Measurements from ENCODE around the gene SVIL. TPM values are rescaled to one million over a fixed set of nuclear protein-coding genes. Genes with fewer than 3 reads are reported as not detected.
"Not testable (repeated sequence)": the region's sequence is repeated elsewhere in the genome, so short reads cannot be mapped to it uniquely, and the experiment has no call there.

Gene SVIL
- polyA plus RNA-seq, 1 donor (not counting 4 experiments of a cell fraction or from before 2014, with no cell fraction given): 16.2 TPM

DNA sequence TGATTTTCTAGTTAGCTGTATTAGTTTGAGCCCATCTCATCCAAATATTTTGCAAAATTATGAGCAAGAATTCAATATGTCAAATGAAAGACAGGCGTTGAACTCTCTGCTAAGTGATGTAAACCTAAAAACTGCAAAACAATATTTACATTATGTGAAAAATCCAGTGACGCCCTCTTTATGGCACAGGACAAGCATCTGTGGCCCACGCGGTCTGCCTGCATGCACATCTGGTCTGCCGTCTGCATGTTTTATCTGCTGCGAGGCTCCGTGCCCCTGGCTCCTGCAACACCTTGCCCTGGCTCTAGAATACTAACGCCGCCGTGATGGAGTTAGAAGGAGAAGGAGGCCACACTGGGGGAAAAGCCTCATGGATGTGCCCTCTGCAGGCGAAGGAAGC, 142.0 kb downstream of the SVIL start:
- no peak overlapping the region for H3K27ac ChIP-seq (ENCODE audit: control insufficient read depth, insufficient read depth, low read length)
- no peaks in the 10 kb centered on the region for H4K20me1 ChIP-seq (ENCODE audit: control insufficient read depth, extremely low read depth, insufficient read depth, low read length)
- dilution Hi-C loops (cut with MboI; ENCODE audit: extremely low pct_ligation_motif_present, low sequenced_read_pairs): no loop called here
- H3K36me3 ChIP-seq (ENCODE audit: control insufficient read depth in 2 of 2, extremely low read depth in 1 of 2, insufficient read depth in 2 of 2, low read length in 2 of 2): peaks cover 22 to 25% of the 10 kb centered on the region in 2 experiments
- DNase-seq (ENCODE audit: low read depth, low spot score) (no peak), FAIRE-seq (no peak)
- H3K4me2 ChIP-seq (ENCODE audit: control insufficient read depth, extremely low read depth, insufficient read depth, low read depth, low read length): no peak overlapping the region
- no peak overlapping the region for H2AFZ ChIP-seq (ENCODE audit: control insufficient read depth, low read length)
- no peaks in the 10 kb centered on the region for H3K9me3 ChIP-seq (ENCODE audit: control insufficient read depth, low read depth, low read length)
- H3K9ac ChIP-seq (ENCODE audit: control insufficient read depth, extremely low read depth, insufficient read depth, low read length): no peak overlapping the region
- no peak for TF ChIP-seq EZH2 (IDR thresholded peaks at IDR 0.05; ENCODE audit: low read length)
- TF ChIP-seq, protein P1, sequence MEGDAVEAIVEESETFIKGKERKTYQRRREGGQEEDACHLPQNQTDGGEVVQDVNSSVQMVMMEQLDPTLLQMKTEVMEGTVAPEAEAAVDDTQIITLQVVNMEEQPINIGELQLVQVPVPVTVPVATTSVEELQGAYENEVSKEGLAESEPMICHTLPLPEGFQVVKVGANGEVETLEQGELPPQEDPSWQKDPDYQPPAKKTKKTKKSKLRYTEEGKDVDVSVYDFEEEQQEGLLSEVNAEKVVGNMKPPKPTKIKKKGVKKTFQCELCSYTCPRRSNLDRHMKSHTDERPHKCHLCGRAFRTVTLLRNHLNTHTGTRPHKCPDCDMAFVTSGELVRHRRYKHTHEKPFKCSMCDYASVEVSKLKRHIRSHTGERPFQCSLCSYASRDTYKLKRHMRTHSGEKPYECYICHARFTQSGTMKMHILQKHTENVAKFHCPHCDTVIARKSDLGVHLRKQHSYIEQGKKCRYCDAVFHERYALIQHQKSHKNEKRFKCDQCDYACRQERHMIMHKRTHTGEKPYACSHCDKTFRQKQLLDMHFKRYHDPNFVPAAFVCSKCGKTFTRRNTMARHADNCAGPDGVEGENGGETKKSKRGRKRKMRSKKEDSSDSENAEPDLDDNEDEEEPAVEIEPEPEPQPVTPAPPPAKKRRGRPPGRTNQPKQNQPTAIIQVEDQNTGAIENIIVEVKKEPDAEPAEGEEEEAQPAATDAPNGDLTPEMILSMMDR (optimal IDR thresholded peaks at IDR 0.05 in 1 of 3, IDR thresholded peaks at IDR 0.05 in 1 of 3, conservative IDR thresholded peaks at IDR 0.05 in 1 of 3; ENCODE audit: extremely low read depth in 1 of 3, insufficient read depth in 2 of 3, low read length in 3 of 3): no peak
- no peak overlapping the region for H3K4me3 ChIP-seq (ENCODE audit: control insufficient read depth in 2 of 3, extremely low read depth in 1 of 3, insufficient read depth in 2 of 3, low read depth in 1 of 3, low read length in 3 of 3)
- no peaks in the 10 kb centered on the region for H3K27me3 ChIP-seq (ENCODE audit: control insufficient read depth, extremely low read depth, insufficient read depth, low read length)
- no peaks in the 10 kb centered on the region for H3K4me1 ChIP-seq (ENCODE audit: control insufficient read depth, extremely low read depth, insufficient read depth, low read length)
- H3K9me1 ChIP-seq (ENCODE audit: control insufficient read depth, extremely low read depth, insufficient read depth, low read length): no peaks in the 10 kb centered on the region
- H3K79me2 ChIP-seq (ENCODE audit: control insufficient read depth, insufficient read depth, low read length): no peaks in the 10 kb centered on the region

DNA sequence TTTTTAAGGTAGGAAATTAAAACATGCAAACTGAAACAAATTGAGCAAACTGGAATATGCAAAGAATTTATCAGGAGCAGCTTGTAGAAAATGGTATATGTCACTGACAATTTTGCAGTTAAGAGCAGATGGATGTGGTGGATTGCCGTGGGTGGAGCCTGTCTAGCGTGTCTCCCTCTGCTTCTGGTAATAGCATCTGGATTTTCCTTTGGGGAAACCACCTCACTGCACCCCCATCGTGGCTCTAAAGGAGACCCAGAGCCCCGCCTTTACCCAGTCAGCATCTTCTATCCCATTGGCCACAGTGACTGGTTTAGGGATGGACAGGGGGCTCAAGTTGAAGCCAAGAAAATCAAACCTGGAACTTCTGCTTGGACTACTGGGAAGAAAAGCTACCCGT, 142.9 kb downstream of the SVIL start:
- Histone ChIP-seq H3K9me3 (ENCODE audit: control insufficient read depth, low read depth, low read length) (no peaks in the 10 kb centered on the region), H3K79me2 (ENCODE audit: control insufficient read depth, insufficient read depth, low read length) (no peaks in the 10 kb centered on the region), H3K9me1 (ENCODE audit: control insufficient read depth, extremely low read depth, insufficient read depth, low read length) (no peaks in the 10 kb centered on the region), H3K36me3 (ENCODE audit: control insufficient read depth in 2 of 2, extremely low read depth in 1 of 2, insufficient read depth in 2 of 2, low read length in 2 of 2) (peaks cover 22 to 25% of the 10 kb centered on the region in 2 experiments), H4K20me1 (ENCODE audit: control insufficient read depth, extremely low read depth, insufficient read depth, low read length) (no peaks in the 10 kb centered on the region), H3K27me3 (ENCODE audit: control insufficient read depth, extremely low read depth, insufficient read depth, low read length) (no peaks in the 10 kb centered on the region), H2AFZ (ENCODE audit: control insufficient read depth, low read length) (no peak overlapping the region), H3K4me3 (ENCODE audit: control insufficient read depth in 2 of 3, extremely low read depth in 1 of 3, insufficient read depth in 2 of 3, low read depth in 1 of 3, low read length in 3 of 3) (no peak overlapping the region), H3K27ac (ENCODE audit: control insufficient read depth, insufficient read depth, low read length) (no peak overlapping the region), H3K9ac (ENCODE audit: control insufficient read depth, extremely low read depth, insufficient read depth, low read length) (no peak overlapping the region), H3K4me2 (ENCODE audit: control insufficient read depth, extremely low read depth, insufficient read depth, low read depth, low read length) (no peak overlapping the region), H3K4me1 (ENCODE audit: control insufficient read depth, extremely low read depth, insufficient read depth, low read length) (no peaks in the 10 kb centered on the region)
- dilution Hi-C loops (cut with MboI; ENCODE audit: extremely low pct_ligation_motif_present, low sequenced_read_pairs): no loop called here
- DNase-seq (ENCODE audit: low read depth, low spot score): no peak
- FAIRE-seq: no peak
- TF ChIP-seq, protein P1 (optimal IDR thresholded peaks at IDR 0.05 in 1 of 3, IDR thresholded peaks at IDR 0.05 in 1 of 3, conservative IDR thresholded peaks at IDR 0.05 in 1 of 3; ENCODE audit: extremely low read depth in 1 of 3, insufficient read depth in 2 of 3, low read length in 3 of 3): no peak
- TF ChIP-seq EZH2 (IDR thresholded peaks at IDR 0.05; ENCODE audit: low read length): no peak

DNA sequence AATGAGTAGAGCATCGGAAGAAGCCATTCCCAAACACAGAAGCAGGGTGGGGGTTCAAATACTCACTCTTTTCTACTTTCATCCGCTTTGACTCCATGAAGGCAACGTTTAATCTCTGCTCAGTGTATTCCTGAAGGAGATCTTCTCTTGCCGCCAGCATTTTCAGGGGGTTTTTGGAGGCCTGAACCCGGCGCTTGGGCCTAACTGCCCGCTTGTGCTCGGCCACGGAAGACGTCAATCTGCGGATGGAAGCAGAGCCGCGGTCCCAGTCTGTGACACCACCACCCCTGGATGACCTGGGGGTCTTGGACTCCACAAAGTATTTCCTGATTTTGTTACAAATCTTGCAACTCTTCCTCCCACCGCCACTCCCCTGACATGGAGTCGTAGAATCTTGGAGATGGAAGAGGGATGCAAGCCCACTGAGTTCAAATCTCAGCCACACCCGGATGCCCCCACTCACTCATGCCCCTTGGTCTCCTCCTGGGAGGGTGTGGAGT, 143.9 kb downstream of the SVIL start:
- dilution Hi-C loops (cut with MboI; ENCODE audit: extremely low pct_ligation_motif_present, low sequenced_read_pairs); H2AFZ ChIP-seq (ENCODE audit: control insufficient read depth, low read length); H3K4me1 ChIP-seq (ENCODE audit: control insufficient read depth, extremely low read depth, insufficient read depth, low read length); DNase-seq (ENCODE audit: low read depth, low spot score); H3K79me2 ChIP-seq (ENCODE audit: control insufficient read depth, insufficient read depth, low read length); H3K4me2 ChIP-seq (ENCODE audit: control insufficient read depth, extremely low read depth, insufficient read depth, low read depth, low read length); H3K27me3 ChIP-seq (ENCODE audit: control insufficient read depth, extremely low read depth, insufficient read depth, low read length); H3K9me1 ChIP-seq (ENCODE audit: control insufficient read depth, extremely low read depth, insufficient read depth, low read length); H3K9me3 ChIP-seq (ENCODE audit: control insufficient read depth, low read depth, low read length); H3K4me3 ChIP-seq (ENCODE audit: control insufficient read depth in 2 of 3, extremely low read depth in 1 of 3, insufficient read depth in 2 of 3, low read depth in 1 of 3, low read length in 3 of 3); H3K9ac ChIP-seq (ENCODE audit: control insufficient read depth, extremely low read depth, insufficient read depth, low read length); FAIRE-seq; H4K20me1 ChIP-seq (ENCODE audit: control insufficient read depth, extremely low read depth, insufficient read depth, low read length); H3K27ac ChIP-seq (ENCODE audit: control insufficient read depth, insufficient read depth, low read length): not testable (repeated sequence)
- peaks cover 24 to 25% of the 10 kb centered on the region in 2 experiments for H3K36me3 ChIP-seq (ENCODE audit: control insufficient read depth in 2 of 2, extremely low read depth in 1 of 2, insufficient read depth in 2 of 2, low read length in 2 of 2)

DNA sequence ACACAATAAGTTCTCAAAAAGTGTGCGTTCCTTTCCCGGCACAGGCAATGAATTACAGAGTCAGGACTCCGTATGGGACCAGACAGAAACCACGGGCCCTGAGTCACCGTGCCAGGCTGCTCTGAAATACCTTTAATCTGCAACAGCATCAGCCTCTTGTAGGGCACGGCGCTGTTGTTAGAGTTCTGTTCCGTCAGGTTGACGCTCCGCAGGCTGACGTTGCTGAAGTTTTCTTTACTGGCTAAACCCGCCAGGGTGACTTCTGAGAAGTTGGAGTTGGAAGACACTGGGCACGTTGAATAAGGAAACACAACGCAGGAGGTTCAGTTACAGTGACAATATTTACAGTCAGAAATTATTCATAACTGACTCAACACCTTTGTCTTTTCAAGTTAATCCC, 146.3 kb downstream of the SVIL start:
- H3K9ac ChIP-seq (ENCODE audit: control insufficient read depth, extremely low read depth, insufficient read depth, low read length); H3K27me3 ChIP-seq (ENCODE audit: control insufficient read depth, extremely low read depth, insufficient read depth, low read length); H3K9me1 ChIP-seq (ENCODE audit: control insufficient read depth, extremely low read depth, insufficient read depth, low read length); FAIRE-seq; H4K20me1 ChIP-seq (ENCODE audit: control insufficient read depth, extremely low read depth, insufficient read depth, low read length); H2AFZ ChIP-seq (ENCODE audit: control insufficient read depth, low read length); H3K4me2 ChIP-seq (ENCODE audit: control insufficient read depth, extremely low read depth, insufficient read depth, low read depth, low read length); H3K9me3 ChIP-seq (ENCODE audit: control insufficient read depth, low read depth, low read length); DNase-seq (ENCODE audit: low read depth, low spot score); H3K4me1 ChIP-seq (ENCODE audit: control insufficient read depth, extremely low read depth, insufficient read depth, low read length); H3K27ac ChIP-seq (ENCODE audit: control insufficient read depth, insufficient read depth, low read length); H3K79me2 ChIP-seq (ENCODE audit: control insufficient read depth, insufficient read depth, low read length); dilution Hi-C loops (cut with MboI; ENCODE audit: extremely low pct_ligation_motif_present, low sequenced_read_pairs); H3K4me3 ChIP-seq (ENCODE audit: control insufficient read depth in 2 of 3, extremely low read depth in 1 of 3, insufficient read depth in 2 of 3, low read depth in 1 of 3, low read length in 3 of 3): not testable (repeated sequence)
- peaks cover 19% of the 10 kb centered on the region in 2 experiments for H3K36me3 ChIP-seq (ENCODE audit: control insufficient read depth in 2 of 2, extremely low read depth in 1 of 2, insufficient read depth in 2 of 2, low read length in 2 of 2)

Measured in keratinocyte (primary cell).